HEK293T (cell line): Measurements from ENCODE around the gene AXDND1.

Experiments used
- ARNT ChIP-seq: fragments of 450-650 bp; IDR thresholded peaks from 2 replicates; pipeline ENCODE4 v1.6.1; 2017; ENCODE audit warnings: mild to moderate bottlenecking
- BHLHE40 ChIP-seq: fragments of 450-650 bp; IDR thresholded peaks from 2 replicates; pipeline ENCODE4 v1.6.1; 2016; ENCODE audit warnings: mild to moderate bottlenecking, moderate library complexity, borderline replicate concordance
- ELF4 ChIP-seq: fragments of 450-650 bp; IDR thresholded peaks from 2 replicates; pipeline ENCODE4 v1.6.1; 2017; ENCODE audit warnings: antibody characterized with exemption
- FOXK2 ChIP-seq: fragments of 450-650 bp; IDR thresholded peaks from 2 replicates; pipeline ENCODE4 v1.6.1; 2016; ENCODE audit warnings: mild to moderate bottlenecking
- FOXM1 ChIP-seq: fragments of 450-650 bp; IDR thresholded peaks from 2 replicates; pipeline ENCODE4 v1.6.1; 2017; ENCODE audit warnings: mild to moderate bottlenecking, borderline replicate concordance
- L3MBTL2 ChIP-seq: fragments of 450-650 bp; conservative IDR thresholded peaks from 2 replicates; pipeline ENCODE4 v1.6.1; 2016; ENCODE audit warnings: mild to moderate bottlenecking
- LEF1 ChIP-seq: fragments of 450-650 bp; IDR thresholded peaks from 2 replicates; pipeline ENCODE4 v1.6.1; 2017; ENCODE audit warnings: mild to moderate bottlenecking, borderline replicate concordance
- NFRKB ChIP-seq: fragments of 450-650 bp; IDR thresholded peaks from 2 replicates; pipeline ENCODE4 v1.6.1; 2016; ENCODE audit warnings: mild to moderate bottlenecking, moderate library complexity
- PKNOX1 ChIP-seq: fragments of 450-650 bp; IDR thresholded peaks from 2 replicates; pipeline ENCODE4 v1.6.1; 2016
- SP1 ChIP-seq: fragments of 450-650 bp; IDR thresholded peaks from 2 replicates; pipeline ENCODE4 v1.6.1; 2017
- SUZ12 ChIP-seq: fragments of 450-650 bp; IDR thresholded peaks from 2 replicates; pipeline ENCODE4 v1.6.1; 2016; ENCODE audit warnings: mild to moderate bottlenecking
- TARDBP ChIP-seq: fragments of 450-650 bp; IDR thresholded peaks from 2 replicates; pipeline ENCODE4 v1.6.1; 2016

- no peak for TF ChIP-seq L3MBTL2
- no peak for TF ChIP-seq ELF4
- no peak for TF ChIP-seq PKNOX1
- no peak for TF ChIP-seq SP1
- no peak for TF ChIP-seq TARDBP
- TF ChIP-seq BHLHE40, result no peak
- TF ChIP-seq FOXM1, result no peak
- TF ChIP-seq SUZ12, result no peak
- no peak for TF ChIP-seq NFRKB
- TF ChIP-seq LEF1, result no peak
- TF ChIP-seq FOXK2, result no peak
- no peak for TF ChIP-seq ARNT
Observed at GRCh38 chr1:179352236-179352635, 13.5 kb upstream of the AXDND1 start.
